ENCODE results near the gene MYO5A.
A peak's percentile ranks its signal among the peaks of the same experiment; 100 is the strongest.

The MYO5A gene

DNA sequence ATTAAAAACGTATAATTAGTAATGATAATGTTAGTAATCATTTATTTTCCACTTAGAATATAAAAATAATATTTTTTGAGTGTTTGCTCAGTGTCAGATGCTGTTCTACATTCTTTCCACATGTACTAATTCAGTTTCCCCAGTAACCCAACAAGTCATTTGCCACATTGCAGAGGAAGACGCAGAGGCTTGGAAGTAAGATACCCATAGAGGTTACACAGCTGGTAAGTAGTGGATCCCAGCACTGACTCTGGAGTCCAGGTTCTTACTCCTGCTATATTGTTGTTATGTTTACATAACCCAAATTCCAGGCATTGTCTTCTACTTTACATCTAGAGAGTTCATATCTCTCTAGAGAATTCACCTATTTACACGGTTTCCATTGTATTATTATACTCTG lies 184.8 kb downstream of the MYO5A start:
- ChIA-PET POLR2A (no interaction called here), CTCF (interaction anchor here (1.0 to 1.9 kb wide), 5 partner anchors 8 to 95 kb away, joined by 3 to 4 read pairs (median 4); no protein-coding TSS in a partner anchor)
- Histone ChIP-seq H3K36me3 (ENCODE audit: control insufficient read depth in 4 of 4, insufficient read depth in 4 of 4, low read length in 3 of 4) (peaks cover 4 to 15% (median 8%) of the 10 kb centered on the region in 4 experiments), H3K4me3 (ENCODE audit: control insufficient read depth in 1 of 7, extremely low read depth in 1 of 7, insufficient read depth in 4 of 7, low read depth in 2 of 7, low read length in 6 of 7) (no peak overlapping the region), H3K9me3 (ENCODE audit: control extremely low read depth in 1 of 5, control insufficient read depth in 4 of 5, insufficient read depth in 2 of 5, low read depth in 1 of 5, low read length in 4 of 5) (no peaks in the 10 kb centered on the region), H3K4me1 (ENCODE audit: control extremely low read depth in 1 of 4, control insufficient read depth in 4 of 4, insufficient read depth in 4 of 4, low read length in 3 of 4) (no peaks in the 10 kb centered on the region), H3K27ac (ENCODE audit: insufficient read depth in 1 of 2, low read depth in 1 of 2, low read length in 2 of 2, poor library complexity in 1 of 2, severe bottlenecking in 2 of 2) (no peak overlapping the region), H3K27me3 (replicated peaks in 2 of 5; ENCODE audit: control insufficient read depth in 4 of 5, insufficient read depth in 5 of 5, low read length in 4 of 5) (no peaks in the 10 kb centered on the region)
- no peak for DNase-seq
- 89% methylated on average over 1 of the region's 3 CpGs for WGBS (ENCODE audit: insufficient coverage)

DNA sequence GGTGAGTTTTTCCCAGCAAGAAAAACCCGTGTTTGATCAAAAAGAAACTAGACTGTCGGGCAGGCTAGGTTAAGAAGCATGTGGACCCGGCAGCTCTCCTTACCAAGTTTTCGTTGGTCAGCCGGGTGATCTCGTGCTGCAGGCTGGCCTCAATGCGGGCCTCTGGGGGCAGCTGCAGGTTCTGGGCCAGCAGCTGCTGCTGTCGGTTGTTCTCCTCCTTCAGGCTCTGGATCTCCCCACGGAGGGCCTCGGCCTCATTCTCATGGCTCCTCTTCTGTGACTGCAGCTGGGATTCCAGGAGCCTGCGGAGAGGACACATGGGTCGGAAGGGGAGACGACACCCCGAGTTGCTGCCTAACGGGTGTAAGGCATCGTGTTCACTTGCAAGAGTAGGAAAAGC lies 188.6 kb downstream of the MYO5A start:
- H3K4me3 ChIP-seq (ENCODE audit: control insufficient read depth in 1 of 7, extremely low read depth in 1 of 7, insufficient read depth in 4 of 7, low read depth in 2 of 7, low read length in 6 of 7) = no peak overlapping the region
- peaks cover 4 to 10% (median 8%) of the 10 kb centered on the region in 4 experiments for H3K36me3 ChIP-seq (ENCODE audit: control insufficient read depth in 4 of 4, insufficient read depth in 4 of 4, low read length in 3 of 4)
- over 99% methylated on average over 15 of the region's 16 CpGs for WGBS (ENCODE audit: insufficient coverage)
- no peaks in the 10 kb centered on the region for H3K9me3 ChIP-seq (ENCODE audit: control extremely low read depth in 1 of 5, control insufficient read depth in 4 of 5, insufficient read depth in 2 of 5, low read depth in 1 of 5, low read length in 4 of 5)
- ChIA-PET CTCF (no interaction called here), POLR2A (no interaction called here)
- H3K27ac ChIP-seq (ENCODE audit: insufficient read depth in 1 of 2, low read depth in 1 of 2, low read length in 2 of 2, poor library complexity in 1 of 2, severe bottlenecking in 2 of 2) = no peak overlapping the region
- no peaks in the 10 kb centered on the region for H3K4me1 ChIP-seq (ENCODE audit: control extremely low read depth in 1 of 4, control insufficient read depth in 4 of 4, insufficient read depth in 4 of 4, low read length in 3 of 4)
- DNase-seq = no peak
- no peaks in the 10 kb centered on the region for H3K27me3 ChIP-seq (replicated peaks in 2 of 5; ENCODE audit: control insufficient read depth in 4 of 5, insufficient read depth in 5 of 5, low read length in 4 of 5)

DNA sequence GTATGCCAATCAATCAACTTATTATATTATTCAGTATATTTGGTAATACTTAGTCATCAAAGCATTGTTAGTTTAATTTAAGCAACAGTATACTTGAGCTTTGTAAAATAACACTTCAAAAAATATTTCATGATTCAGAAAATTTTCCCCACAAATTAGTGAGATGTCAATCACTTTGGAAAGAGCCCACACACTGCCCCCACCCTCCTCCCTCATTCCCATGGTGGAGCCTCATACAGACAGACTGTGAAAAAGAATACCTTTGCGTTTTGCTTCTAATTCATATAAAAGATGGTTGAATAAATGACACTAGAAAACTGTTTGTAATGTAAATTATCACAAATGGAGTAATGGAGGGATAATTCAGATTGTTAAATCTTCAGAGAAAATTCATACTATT lies 189.8 kb downstream of the MYO5A start:
- peaks cover 4 to 12% (median 8%) of the 10 kb centered on the region in 4 experiments for H3K36me3 ChIP-seq (ENCODE audit: control insufficient read depth in 4 of 4, insufficient read depth in 4 of 4, low read length in 3 of 4)
- H3K27ac ChIP-seq (ENCODE audit: insufficient read depth in 1 of 2, low read depth in 1 of 2, low read length in 2 of 2, poor library complexity in 1 of 2, severe bottlenecking in 2 of 2) = no peak overlapping the region
- ChIA-PET POLR2A (no interaction called here), CTCF (no interaction called here)
- H3K4me1 ChIP-seq (ENCODE audit: control extremely low read depth in 1 of 4, control insufficient read depth in 4 of 4, insufficient read depth in 4 of 4, low read length in 3 of 4) = no peaks in the 10 kb centered on the region
- no peaks in the 10 kb centered on the region for H3K27me3 ChIP-seq (replicated peaks in 2 of 5; ENCODE audit: control insufficient read depth in 4 of 5, insufficient read depth in 5 of 5, low read length in 4 of 5)
- no peak overlapping the region for H3K4me3 ChIP-seq (ENCODE audit: control insufficient read depth in 1 of 7, extremely low read depth in 1 of 7, insufficient read depth in 4 of 7, low read depth in 2 of 7, low read length in 6 of 7)
- H3K9me3 ChIP-seq (ENCODE audit: control extremely low read depth in 1 of 5, control insufficient read depth in 4 of 5, insufficient read depth in 2 of 5, low read depth in 1 of 5, low read length in 4 of 5) = no peaks in the 10 kb centered on the region
- WGBS (ENCODE audit: insufficient coverage) = 100% methylated on average over 1 of the region's 1 CpG
- DNase-seq = no peak

DNA sequence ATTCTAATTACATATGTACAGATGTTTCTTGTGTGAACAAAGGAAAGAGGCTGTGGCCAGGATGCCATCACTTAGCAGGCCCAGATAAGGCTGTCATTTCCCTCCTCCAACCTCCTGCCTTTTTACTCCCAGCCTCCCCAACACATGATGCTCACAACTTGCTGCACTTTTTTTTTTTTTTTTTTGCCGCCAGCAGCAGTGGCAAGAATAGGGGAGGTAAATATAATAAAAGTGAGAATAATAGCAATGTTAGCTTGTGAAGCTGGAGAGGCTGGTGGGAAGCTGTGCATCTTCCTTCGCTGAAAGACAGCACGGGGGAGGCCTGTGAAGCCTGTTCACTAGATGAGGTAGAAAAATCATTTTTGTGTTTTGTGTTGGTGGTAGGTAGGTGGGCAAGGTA lies 190.6 kb downstream of the MYO5A start:
- Histone ChIP-seq H3K27me3 (replicated peaks in 2 of 5; ENCODE audit: control insufficient read depth in 4 of 5, insufficient read depth in 5 of 5, low read length in 4 of 5) (no peaks in the 10 kb centered on the region), H3K4me1 (ENCODE audit: control extremely low read depth in 1 of 4, control insufficient read depth in 4 of 4, insufficient read depth in 4 of 4, low read length in 3 of 4) (no peaks in the 10 kb centered on the region), H3K27ac (ENCODE audit: insufficient read depth in 1 of 2, low read depth in 1 of 2, low read length in 2 of 2, poor library complexity in 1 of 2, severe bottlenecking in 2 of 2) (no peak overlapping the region), H3K36me3 (ENCODE audit: control insufficient read depth in 4 of 4, insufficient read depth in 4 of 4, low read length in 3 of 4) (peaks cover 4 to 12% (median 8%) of the 10 kb centered on the region in 4 experiments), H3K9me3 (ENCODE audit: control extremely low read depth in 1 of 5, control insufficient read depth in 4 of 5, insufficient read depth in 2 of 5, low read depth in 1 of 5, low read length in 4 of 5) (no peaks in the 10 kb centered on the region), H3K4me3 (ENCODE audit: control insufficient read depth in 1 of 7, extremely low read depth in 1 of 7, insufficient read depth in 4 of 7, low read depth in 2 of 7, low read length in 6 of 7) (no peak overlapping the region)
- POLR2A ChIA-PET = no interaction called here
- CTCF ChIA-PET = interaction anchor here (0.6 to 0.7 kb wide), 2 partner anchors 82 to 104 kb away, joined by 3 to 4 read pairs; no protein-coding TSS in a partner anchor
- 100% methylated on average over 2 of the region's 3 CpGs for WGBS (ENCODE audit: insufficient coverage)
- peak in 2 of 3 donors; percentile 12 to 14 for DNase-seq

DNA sequence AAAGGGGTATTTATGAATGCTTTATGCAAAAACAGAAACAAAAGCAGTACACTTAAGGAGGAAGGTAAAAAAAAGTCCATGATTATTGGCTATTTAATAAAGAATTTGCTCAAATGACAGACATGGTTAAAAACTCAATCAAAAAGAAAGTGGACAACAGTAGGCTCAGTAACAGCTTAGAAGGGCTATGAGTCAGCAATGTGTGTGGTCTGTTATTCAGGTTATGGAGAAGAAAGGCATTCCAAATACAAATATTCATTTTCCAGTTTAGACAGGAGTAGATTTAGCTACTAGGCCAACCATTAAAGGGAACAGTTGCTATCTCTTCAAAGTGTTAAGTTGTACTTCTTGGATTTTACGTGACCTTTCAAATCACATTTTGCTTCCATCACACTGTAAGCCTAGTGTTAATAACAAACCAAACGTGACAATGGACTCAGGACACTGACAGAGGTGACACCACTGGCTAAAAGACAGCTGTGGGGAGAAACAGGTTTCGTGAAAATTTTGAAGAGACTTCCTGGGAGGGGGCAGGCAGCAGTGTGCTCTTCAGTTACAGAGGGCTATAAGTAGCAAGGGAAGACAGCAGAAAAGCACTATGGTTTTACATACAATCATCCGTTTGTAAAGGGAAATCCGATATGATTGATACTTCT lies 191.4 kb downstream of the MYO5A start:
- Histone ChIP-seq H3K4me1 (ENCODE audit: control extremely low read depth in 1 of 4, control insufficient read depth in 4 of 4, insufficient read depth in 4 of 4, low read length in 3 of 4) (no peaks in the 10 kb centered on the region), H3K27me3 (replicated peaks in 2 of 5; ENCODE audit: control insufficient read depth in 4 of 5, insufficient read depth in 5 of 5, low read length in 4 of 5) (no peaks in the 10 kb centered on the region), H3K36me3 (ENCODE audit: control insufficient read depth in 4 of 4, insufficient read depth in 4 of 4, low read length in 3 of 4) (peaks cover 4 to 12% (median 7%) of the 10 kb centered on the region in 4 experiments), H3K9me3 (ENCODE audit: control extremely low read depth in 1 of 5, control insufficient read depth in 4 of 5, insufficient read depth in 2 of 5, low read depth in 1 of 5, low read length in 4 of 5) (no peaks in the 10 kb centered on the region), H3K27ac (ENCODE audit: insufficient read depth in 1 of 2, low read depth in 1 of 2, low read length in 2 of 2, poor library complexity in 1 of 2, severe bottlenecking in 2 of 2) (no peak overlapping the region), H3K4me3 (ENCODE audit: control insufficient read depth in 1 of 7, extremely low read depth in 1 of 7, insufficient read depth in 4 of 7, low read depth in 2 of 7, low read length in 6 of 7) (no peak overlapping the region)
- POLR2A ChIA-PET = no interaction called here
- 82% methylated on average over 3 of the region's 5 CpGs for WGBS (ENCODE audit: insufficient coverage)
- peak in 2 of 3 donors; percentile 3 to 7 for DNase-seq
- CTCF ChIA-PET = interaction anchor here (1.7 kb wide), 1 partner anchor 126 kb away, joined by 5 read pairs; no protein-coding TSS in a partner anchor

DNA sequence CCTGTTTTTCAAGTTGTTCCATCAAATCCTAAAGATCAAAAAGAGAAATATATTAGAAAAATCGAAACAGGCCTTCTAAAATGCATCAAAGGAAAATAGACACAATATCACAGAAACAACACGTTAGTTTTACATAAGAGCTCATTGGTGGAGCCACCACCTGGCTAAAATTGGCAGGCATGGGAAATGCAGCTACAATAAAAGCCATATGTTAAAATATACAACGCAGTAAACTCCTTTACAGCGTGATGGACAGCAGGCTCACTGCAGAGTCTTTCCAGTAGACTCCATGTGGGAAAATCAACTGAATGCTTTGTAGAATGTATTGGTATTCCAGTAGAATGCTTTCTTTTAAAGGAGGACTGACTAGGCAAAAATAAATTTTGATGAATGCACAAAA lies 192.2 kb downstream of the MYO5A start:
- H3K27me3 ChIP-seq (replicated peaks in 2 of 5; ENCODE audit: control insufficient read depth in 4 of 5, insufficient read depth in 5 of 5, low read length in 4 of 5) = no peaks in the 10 kb centered on the region
- H3K4me3 ChIP-seq (ENCODE audit: control insufficient read depth in 1 of 7, extremely low read depth in 1 of 7, insufficient read depth in 4 of 7, low read depth in 2 of 7, low read length in 6 of 7) = no peak overlapping the region
- no peak overlapping the region for H3K27ac ChIP-seq (ENCODE audit: insufficient read depth in 1 of 2, low read depth in 1 of 2, low read length in 2 of 2, poor library complexity in 1 of 2, severe bottlenecking in 2 of 2)
- POLR2A ChIA-PET = no interaction called here
- peaks cover 4 to 12% (median 7%) of the 10 kb centered on the region in 4 experiments for H3K36me3 ChIP-seq (ENCODE audit: control insufficient read depth in 4 of 4, insufficient read depth in 4 of 4, low read length in 3 of 4)
- peaks cover 0 to 6% (median 3%) of the 10 kb centered on the region in 4 experiments for H3K4me1 ChIP-seq (ENCODE audit: control extremely low read depth in 1 of 4, control insufficient read depth in 4 of 4, insufficient read depth in 4 of 4, low read length in 3 of 4)
- WGBS (ENCODE audit: insufficient coverage) = 77% methylated on average over 2 of the region's 4 CpGs
- peak; percentile 2 to 28 (median 23) for DNase-seq
- CTCF ChIA-PET = interaction anchor here (1.7 kb wide), 1 partner anchor 127 kb away, joined by 5 read pairs; no protein-coding TSS in a partner anchor
- no peaks in the 10 kb centered on the region for H3K9me3 ChIP-seq (ENCODE audit: control extremely low read depth in 1 of 5, control insufficient read depth in 4 of 5, insufficient read depth in 2 of 5, low read depth in 1 of 5, low read length in 4 of 5)

DNA sequence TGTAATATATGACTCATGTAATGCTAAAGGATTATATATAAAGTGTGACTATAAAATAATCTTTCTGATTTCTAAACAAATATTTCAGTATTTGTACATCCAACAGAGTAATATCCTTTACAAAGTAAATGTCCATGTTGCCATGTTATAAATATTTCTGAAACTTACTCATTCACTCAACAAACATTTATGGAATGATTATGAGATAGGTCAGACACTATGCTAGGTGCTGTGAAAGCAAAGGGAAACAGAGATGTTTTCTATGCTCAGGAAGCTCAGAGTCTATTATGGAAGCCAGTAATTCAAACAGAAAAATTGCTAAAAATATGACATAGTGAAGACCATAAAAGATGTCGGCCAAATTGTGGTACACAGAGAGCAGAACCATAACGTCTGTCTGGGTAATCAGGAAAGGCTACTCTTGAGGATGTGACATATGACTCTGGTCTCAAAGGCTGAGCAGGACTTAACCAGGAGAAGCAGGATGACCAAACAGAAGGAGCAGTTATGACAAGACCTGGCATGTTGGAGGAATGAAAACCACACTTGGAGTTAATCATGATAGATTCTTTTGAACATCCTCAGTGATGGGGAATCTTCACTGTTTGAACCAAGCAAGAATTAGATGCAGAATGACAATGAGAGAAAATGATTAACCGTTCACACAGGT lies 194.1 kb downstream of the MYO5A start:
- peaks cover 0 to 10% (median 7%) of the 10 kb centered on the region in 4 experiments for H3K4me1 ChIP-seq (ENCODE audit: control extremely low read depth in 1 of 4, control insufficient read depth in 4 of 4, insufficient read depth in 4 of 4, low read length in 3 of 4)
- ChIA-PET CTCF (interaction anchor here (1.2 to 1.5 kb wide), 2 partner anchors 14 to 129 kb away, joined by 3 to 5 read pairs; no protein-coding TSS in a partner anchor), POLR2A (no interaction called here)
- H3K9me3 ChIP-seq (ENCODE audit: control extremely low read depth in 1 of 5, control insufficient read depth in 4 of 5, insufficient read depth in 2 of 5, low read depth in 1 of 5, low read length in 4 of 5) = no peaks in the 10 kb centered on the region
- no peak overlapping the region for H3K4me3 ChIP-seq (ENCODE audit: control insufficient read depth in 1 of 7, extremely low read depth in 1 of 7, insufficient read depth in 4 of 7, low read depth in 2 of 7, low read length in 6 of 7)
- H3K36me3 ChIP-seq (ENCODE audit: control insufficient read depth in 4 of 4, insufficient read depth in 4 of 4, low read length in 3 of 4) = peaks cover 1 to 9% (median 7%) of the 10 kb centered on the region in 4 experiments
- no peak overlapping the region for H3K27ac ChIP-seq (ENCODE audit: insufficient read depth in 1 of 2, low read depth in 1 of 2, low read length in 2 of 2, poor library complexity in 1 of 2, severe bottlenecking in 2 of 2)
- no peaks in the 10 kb centered on the region for H3K27me3 ChIP-seq (replicated peaks in 2 of 5; ENCODE audit: control insufficient read depth in 4 of 5, insufficient read depth in 5 of 5, low read length in 4 of 5)
- 97% methylated on average over 3 of the region's 3 CpGs for WGBS (ENCODE audit: insufficient coverage)
- DNase-seq = no peak
